Neural progenitor cell (in vitro differentiated cells): Measurements from ENCODE around the gene PYROXD2. TPM values are rescaled to one million over a fixed set of nuclear protein-coding genes. Genes with fewer than 3 reads are reported as not detected.

ENCODE experiments used
- DNase-seq: peaks from one replicate; pipeline ENCODE4 v3.0.0-alpha.2; 2016; ENCODE audit warnings: low spot score
- H2AFZ ChIP-seq: fragments of 200-600 bp; sonication (generic); replicated peaks from 2 replicates; pipeline ENCODE4 v1.6.1; 2016; ENCODE audit warnings: antibody characterized with exemption
- H3F3A ChIP-seq: fragments of 200-600 bp; sonication (generic); 2 replicates; pipeline ENCODE4 v1.6.1; 2016; ENCODE audit warnings: antibody characterized with exemption, low read depth
- H3K27ac ChIP-seq: fragments of 200-600 bp; sonication (generic); 2 replicates; pipeline ENCODE4 v1.5.1; 2016; ENCODE audit warnings: mild to moderate bottlenecking
- H3K27me3 ChIP-seq: fragments of 200-600 bp; sonication (generic); 2 replicates; pipeline ENCODE4 v1.6.1; 2016; ENCODE audit warnings: mild to moderate bottlenecking, moderate library complexity
- H3K36me3 ChIP-seq: fragments of 200-600 bp; sonication (generic); 2 replicates; pipeline ENCODE4 v1.5.1; 2016
- H3K4me1 ChIP-seq: fragments of 200-600 bp; sonication (generic); 2 replicates; pipeline ENCODE4 v1.6.1; 2016; ENCODE audit warnings: mixed run types
- H3K4me2 ChIP-seq: fragments of 200-600 bp; sonication (generic); 2 replicates; pipeline ENCODE4 v1.6.1; 2016
- H3K4me3 ChIP-seq: fragments of 200-600 bp; sonication (generic); 2 replicates; pipeline ENCODE4 v1.5.1; 2016
- H3K79me2 ChIP-seq: fragments of 200-600 bp; sonication (generic); 2 replicates; pipeline ENCODE4 v1.6.1; 2016; ENCODE audit warnings: low read depth
- H3K9ac ChIP-seq: fragments of 200-600 bp; sonication (generic); 2 replicates; pipeline ENCODE4 v1.6.1; 2016
- H3K9me3 ChIP-seq: fragments of 200-600 bp; sonication (generic); 2 replicates; pipeline ENCODE4 v1.5.1; 2016; ENCODE audit warnings: low read depth
- H4K20me1 ChIP-seq: fragments of 200-600 bp; sonication (generic); 2 replicates; pipeline ENCODE4 v1.6.1; 2016; ENCODE audit warnings: low read depth
- H3K27ac Mint-ChIP-seq: 3 replicates; pipeline ENCODE4 v1.8.0; 2021; ENCODE audit warnings: mixed read lengths
- H3K27me3 Mint-ChIP-seq: 2 replicates; pipeline ENCODE4 v1.8.0; 2022; ENCODE audit warnings: low read depth, mild to moderate bottlenecking, inconsistent platforms, moderate library complexity, mixed read lengths; ENCODE audit not compliant: insufficient read depth
- H3K36me3 Mint-ChIP-seq: 3 replicates; pipeline ENCODE4 v1.8.0; 2021; ENCODE audit warnings: mixed read lengths
- H3K4me1 Mint-ChIP-seq: 3 replicates; pipeline ENCODE4 v1.8.0; 2021; ENCODE audit warnings: mixed read lengths
- H3K4me3 Mint-ChIP-seq: 3 replicates; pipeline ENCODE4 v1.8.0; 2021; ENCODE audit warnings: mild to moderate bottlenecking, moderate library complexity, mixed read lengths
- H3K9me3 Mint-ChIP-seq: 3 replicates; pipeline ENCODE4 v1.8.0; 2020; ENCODE audit warnings: mixed read lengths
- EZH2 ChIP-seq: fragments of 200-600 bp; sonication (generic); IDR thresholded peaks from 2 replicates; pipeline ENCODE4 v1.6.1; 2017; ENCODE audit warnings: antibody characterized with exemption, mild to moderate bottlenecking, moderate library complexity
- EZH2phosphoT487 ChIP-seq: fragments of 200-600 bp; sonication (generic); IDR thresholded peaks from 2 replicates; pipeline ENCODE4 v1.6.1; 2017; ENCODE audit warnings: antibody characterized with exemption
- total RNA-seq: library from RNA; depleted of rRNA; stranded (reverse); fragments of >200 nt; gene quantifications from 2 replicates; pipeline ENCODE4 v1.2.3, GENCODE V29; 2015; ENCODE audit warnings: low replicate concordance
- TF ChIP-seq, protein P1 (sequence below): fragments of 200-600 bp; sonication (generic); IDR thresholded peaks from 2 replicates; pipeline ENCODE4 v1.5.1; 2017; ENCODE audit warnings: antibody characterized with exemption, mild to moderate bottlenecking

PYROXD2 gene
- total RNA-seq, 1 donor from 2014 or later: 10.5 TPM

- Histone ChIP-seq H3K4me3 (no peak overlapping the region), H3F3A (no peaks in the 10 kb centered on the region), H3K4me1 (no peaks in the 10 kb centered on the region), H3K4me2 (no peak overlapping the region), H3K79me2 (no peaks in the 10 kb centered on the region), H3K9ac (no peak overlapping the region), H2AFZ (no peak overlapping the region), H3K27me3 (no peaks in the 10 kb centered on the region), H3K9me3 (no peaks in the 10 kb centered on the region), H3K36me3 (no peaks in the 10 kb centered on the region), H4K20me1 (no peaks in the 10 kb centered on the region), H3K27ac (no peak overlapping the region)
- Mint-ChIP-seq H3K9me3 (peaks cover 2% of the 10 kb centered on the region), H3K27ac (peak overlapping the region; percentile 33), H3K4me1 (peaks cover 7% of the 10 kb centered on the region), H3K27me3 (peaks cover 9% of the 10 kb centered on the region), H3K36me3 (no peaks in the 10 kb centered on the region), H3K4me3 (no peak overlapping the region)
- TF ChIP-seq EZH2 (no peak), EZH2phosphoT487 (no peak)
- TF ChIP-seq, protein P1, sequence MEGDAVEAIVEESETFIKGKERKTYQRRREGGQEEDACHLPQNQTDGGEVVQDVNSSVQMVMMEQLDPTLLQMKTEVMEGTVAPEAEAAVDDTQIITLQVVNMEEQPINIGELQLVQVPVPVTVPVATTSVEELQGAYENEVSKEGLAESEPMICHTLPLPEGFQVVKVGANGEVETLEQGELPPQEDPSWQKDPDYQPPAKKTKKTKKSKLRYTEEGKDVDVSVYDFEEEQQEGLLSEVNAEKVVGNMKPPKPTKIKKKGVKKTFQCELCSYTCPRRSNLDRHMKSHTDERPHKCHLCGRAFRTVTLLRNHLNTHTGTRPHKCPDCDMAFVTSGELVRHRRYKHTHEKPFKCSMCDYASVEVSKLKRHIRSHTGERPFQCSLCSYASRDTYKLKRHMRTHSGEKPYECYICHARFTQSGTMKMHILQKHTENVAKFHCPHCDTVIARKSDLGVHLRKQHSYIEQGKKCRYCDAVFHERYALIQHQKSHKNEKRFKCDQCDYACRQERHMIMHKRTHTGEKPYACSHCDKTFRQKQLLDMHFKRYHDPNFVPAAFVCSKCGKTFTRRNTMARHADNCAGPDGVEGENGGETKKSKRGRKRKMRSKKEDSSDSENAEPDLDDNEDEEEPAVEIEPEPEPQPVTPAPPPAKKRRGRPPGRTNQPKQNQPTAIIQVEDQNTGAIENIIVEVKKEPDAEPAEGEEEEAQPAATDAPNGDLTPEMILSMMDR: no peak
- DNase-seq: no peak
These were observed 32.3 kb downstream of the PYROXD2 start for GRCh38 chr10:98382691-98383101.

DNA sequence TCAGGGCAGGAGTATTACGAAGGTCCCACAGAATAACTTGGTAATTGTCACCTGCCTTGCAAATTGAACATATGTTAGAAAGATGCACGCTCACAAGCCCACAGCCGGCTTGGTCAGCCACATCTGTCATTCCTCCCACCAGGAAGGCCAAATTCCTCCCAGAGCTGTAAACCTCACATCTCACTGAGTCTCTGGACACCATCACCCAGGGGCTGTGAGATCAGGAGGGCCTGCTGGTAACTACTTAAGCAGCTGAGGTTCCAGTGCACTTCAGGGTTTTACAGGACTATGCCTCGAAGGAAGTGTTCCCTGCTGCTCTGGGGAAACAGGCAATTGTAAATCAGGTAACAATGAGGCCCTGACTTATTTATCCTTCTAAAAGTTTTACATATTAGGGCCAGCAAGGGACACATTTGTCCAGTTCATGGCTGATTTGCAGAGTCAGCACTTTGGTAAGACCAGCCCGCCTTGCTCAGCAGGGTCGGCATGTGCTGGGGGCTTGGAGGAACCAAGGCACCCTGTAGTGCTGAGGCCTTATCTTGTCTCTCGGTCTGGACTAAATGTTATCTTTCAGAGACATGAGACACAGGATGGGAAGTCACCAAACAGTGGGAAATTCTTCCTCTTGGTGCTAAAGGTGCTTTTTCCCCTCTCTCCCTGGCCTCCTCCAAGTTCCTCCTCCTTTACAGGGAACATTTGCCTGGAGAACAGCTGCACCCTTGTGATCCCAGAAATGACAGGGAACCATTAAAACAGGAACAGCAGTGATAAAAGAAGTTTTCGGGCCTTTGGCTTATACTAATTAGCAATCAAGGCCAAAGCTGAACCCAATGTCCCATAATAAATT, 34.3 kb downstream of the PYROXD2 start:
- Histone ChIP-seq H3K4me3 (no peak overlapping the region), H3K36me3 (no peaks in the 10 kb centered on the region), H4K20me1 (no peaks in the 10 kb centered on the region), H3K27ac (no peak overlapping the region), H3F3A (no peaks in the 10 kb centered on the region), H3K27me3 (no peaks in the 10 kb centered on the region), H3K4me1 (no peaks in the 10 kb centered on the region), H3K9ac (no peak overlapping the region), H3K9me3 (no peaks in the 10 kb centered on the region), H3K4me2 (no peak overlapping the region), H2AFZ (no peak overlapping the region), H3K79me2 (no peaks in the 10 kb centered on the region)
- H3K9me3 Mint-ChIP-seq: peaks cover 2% of the 10 kb centered on the region
- TF ChIP-seq, protein P1: no peak
- TF ChIP-seq EZH2phosphoT487 (no peak), EZH2 (no peak)
- H3K36me3 Mint-ChIP-seq: no peaks in the 10 kb centered on the region
- peaks cover 14% of the 10 kb centered on the region for H3K27me3 Mint-ChIP-seq
- H3K4me1 Mint-ChIP-seq: peaks cover 7% of the 10 kb centered on the region
- no peak overlapping the region for H3K4me3 Mint-ChIP-seq
- DNase-seq: no peak
- no peak overlapping the region for H3K27ac Mint-ChIP-seq

DNA sequence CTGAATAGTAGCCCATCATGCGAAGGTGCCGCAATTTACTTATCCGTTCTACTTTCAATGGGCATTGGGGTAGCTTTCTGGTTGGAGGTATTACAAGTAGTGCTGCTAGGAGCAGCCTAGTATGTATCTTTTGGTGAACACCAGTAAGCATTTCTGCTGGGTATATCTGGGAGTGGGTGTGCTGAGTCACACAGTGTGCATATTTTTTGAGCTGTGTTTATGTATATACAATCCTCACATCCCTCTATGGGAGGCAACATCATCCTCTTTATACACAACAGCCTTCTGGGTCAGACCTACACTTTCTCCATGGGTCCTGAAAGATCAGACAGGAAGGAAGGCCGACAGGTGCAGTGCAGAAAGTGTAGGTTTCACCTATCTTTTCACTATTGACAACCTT, 36.3 kb downstream of the PYROXD2 start:
- TF ChIP-seq EZH2phosphoT487: no peak
- no peak for TF ChIP-seq EZH2
- TF ChIP-seq, protein P1: no peak
- Mint-ChIP-seq H3K9me3 (peaks cover 2% of the 10 kb centered on the region), H3K36me3 (no peaks in the 10 kb centered on the region), H3K4me3 (no peak overlapping the region), H3K27me3 (peaks cover 15% of the 10 kb centered on the region), H3K4me1 (peaks cover 16% of the 10 kb centered on the region), H3K27ac (no peak overlapping the region)
- Histone ChIP-seq H3K27ac (no peak overlapping the region), H3K4me2 (no peak overlapping the region), H3K4me3 (no peak overlapping the region), H3K9ac (no peak overlapping the region), H4K20me1 (no peaks in the 10 kb centered on the region), H3K4me1 (peaks cover 9% of the 10 kb centered on the region), H3K36me3 (no peaks in the 10 kb centered on the region), H2AFZ (no peak overlapping the region), H3F3A (no peaks in the 10 kb centered on the region), H3K27me3 (no peaks in the 10 kb centered on the region), H3K9me3 (no peaks in the 10 kb centered on the region), H3K79me2 (no peaks in the 10 kb centered on the region)
- DNase-seq: no peak
